Measurements from ENCODE around the gene LYSMD2. TPM values are rescaled to one million over a fixed set of nuclear protein-coding genes. Genes with fewer than 3 reads are reported as not detected.

LYSMD2 gene
- total RNA-seq, 4 donors from 2014 or later: 5.5 to 11.1 (median 9.5) TPM

DNA sequence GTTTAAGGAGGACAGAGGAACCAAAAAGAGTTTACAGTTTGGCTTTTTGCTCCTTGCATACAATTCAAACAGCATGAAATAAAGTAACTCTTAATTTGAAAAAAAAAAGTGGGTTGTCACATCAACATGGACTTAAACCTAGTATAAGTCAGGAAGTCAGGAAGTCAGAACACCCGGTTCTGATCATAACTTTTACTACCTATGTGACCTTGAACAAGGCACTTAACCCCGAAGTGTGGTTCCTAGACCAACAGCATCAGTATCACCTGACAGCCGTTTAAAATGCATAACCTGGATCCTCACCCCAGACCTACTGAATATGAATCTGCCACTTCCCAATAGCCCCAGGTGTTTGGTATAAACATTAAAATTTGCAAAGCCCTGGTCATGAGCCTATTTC is 18.7 kb downstream of the LYSMD2 start:
- no peak for TF ChIP-seq CTCF (IDR thresholded peaks at IDR 0.05; ENCODE audit: low read depth)

DNA sequence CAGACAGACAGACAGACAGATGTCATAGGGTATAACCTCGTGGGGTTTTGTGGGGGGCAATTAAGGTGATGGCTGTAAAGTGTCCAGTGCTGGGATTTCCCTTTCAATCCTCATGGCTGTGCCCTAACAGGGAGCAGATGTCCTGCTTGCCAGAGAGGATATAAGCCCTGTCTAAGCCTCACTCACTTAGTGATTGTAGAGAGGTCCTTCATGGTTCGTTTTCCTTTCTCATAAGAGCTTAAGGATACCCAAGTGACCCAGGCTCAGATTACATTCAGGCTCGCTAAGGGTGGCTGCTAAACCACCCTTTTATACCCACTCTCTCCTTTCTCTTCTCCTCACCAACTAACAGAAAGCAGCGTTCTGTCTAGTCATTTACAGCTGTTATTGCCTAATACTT is 19.2 kb downstream of the LYSMD2 start:
- TF ChIP-seq CTCF (IDR thresholded peaks at IDR 0.05; ENCODE audit: low read depth): no peak

- TF ChIP-seq CTCF (IDR thresholded peaks at IDR 0.05; ENCODE audit: low read depth): no peak
These were observed 22.5 kb downstream of the LYSMD2 start for GRCh38 chr15:51714911-51715310.

- no peak for TF ChIP-seq CTCF (IDR thresholded peaks at IDR 0.05; ENCODE audit: low read depth)
These were observed 23.3 kb downstream of the LYSMD2 start for GRCh38 chr15:51714162-51714561.

DNA sequence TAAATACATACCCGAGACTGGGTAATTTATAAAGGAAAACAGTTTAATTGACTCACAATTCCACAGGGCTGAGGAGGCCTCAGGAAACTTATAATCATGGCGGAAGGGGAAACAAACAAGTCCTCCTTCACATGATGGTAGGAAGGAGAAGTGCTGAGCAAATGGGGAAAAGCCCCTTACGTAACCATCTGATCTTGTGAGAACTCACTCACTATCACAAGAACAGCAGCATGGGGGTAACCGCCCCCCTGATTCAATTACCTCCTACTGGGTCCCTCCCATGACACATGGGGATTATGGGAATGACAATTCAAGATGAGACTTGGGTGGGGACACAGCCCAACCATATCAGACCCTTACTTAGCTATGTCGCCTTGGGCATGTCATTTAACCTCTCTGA is 28.4 kb downstream of the LYSMD2 start:
- TF ChIP-seq CTCF (IDR thresholded peaks at IDR 0.05; ENCODE audit: low read depth): no peak

DNA sequence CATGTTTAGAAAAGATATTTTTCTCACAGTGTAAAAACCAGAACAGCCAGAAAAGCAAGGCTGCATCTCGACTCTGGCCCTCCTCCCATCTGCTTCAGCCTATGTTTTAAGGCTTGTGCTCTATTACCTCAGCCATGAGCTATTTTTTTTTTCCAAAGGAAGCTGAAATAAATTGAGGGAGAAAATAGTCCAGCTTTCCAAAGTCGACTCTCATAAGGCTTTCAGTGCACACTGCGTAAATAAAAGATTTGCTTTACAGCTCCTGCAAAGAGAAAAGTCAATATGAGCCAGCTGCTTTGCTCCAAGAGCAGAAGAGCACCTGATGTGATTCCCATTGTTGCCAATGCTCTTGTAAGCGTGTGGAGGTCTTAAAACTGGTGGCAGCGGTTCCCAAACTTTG is 29.4 kb downstream of the LYSMD2 start:
- TF ChIP-seq CTCF (IDR thresholded peaks at IDR 0.05; ENCODE audit: low read depth): no peak

- TF ChIP-seq CTCF (IDR thresholded peaks at IDR 0.05; ENCODE audit: low read depth): no peak
These were observed 30.4 kb downstream of the LYSMD2 start for GRCh38 chr15:51706926-51707608.

Data from subcutaneous adipose tissue (tissue), 4 donors.